H1 (cell line): Measurements from ENCODE around the gene THADA. TPM values are rescaled to one million over a fixed set of nuclear protein-coding genes. Genes with fewer than 3 reads are reported as not detected.

ENCODE experiments used
- CTCF ChIA-PET: fragments of 300-600 bp; sonication (Branson Sonifier 250); formaldehyde crosslinking; loops from one replicate; lab custom pipeline; 2021; ENCODE audit not compliant: partially characterized antibody; lab: Charles Lee
- POLR2A ChIA-PET: fragments of 300-600 bp; sonication (Branson Sonifier 250); formaldehyde crosslinking; loops from one replicate; lab custom pipeline; 2021; ENCODE audit warnings: inconsistent platforms; ENCODE audit not compliant: partially characterized antibody; lab: Charles Lee
- DNase-seq, 2 experiments: peaks; one replicate each; pipeline versions ENCODE4 v3.0.0 to v3.0.0-alpha.2; 2010 to 2022; ENCODE audit warnings: low spot score in 2 of 2, low read depth in 1 of 2, mixed read lengths in 1 of 2
- FAIRE-seq: peaks from 2 replicates; lab custom pipeline; 2011; peaks lifted over from hg19 to GRCh38; lab: Jason Lieb, UNC
- H2AFZ ChIP-seq: 2 replicates; pipeline ENCODE4 v1.8.1; 2012; ENCODE audit warnings: low read length, inconsistent platforms
- H2AK5ac ChIP-seq: 2 replicates; pipeline ENCODE4 v1.6.1; 2013; ENCODE audit warnings: low read depth, low read length
- H2BK120ac ChIP-seq: replicated peaks from 2 replicates; pipeline ENCODE3; 2013; ENCODE audit warnings: low read depth, low read length, inconsistent platforms
- H2BK12ac ChIP-seq: 2 replicates; pipeline ENCODE4 v1.6.1; 2013; ENCODE audit warnings: low read depth, low read length
- H2BK15ac ChIP-seq: 2 replicates; pipeline ENCODE4 v1.6.1; 2013; ENCODE audit warnings: low read length
- H2BK20ac ChIP-seq: 2 replicates; pipeline ENCODE4 v1.6.1; 2013; ENCODE audit warnings: low read length
- H2BK5ac ChIP-seq: 2 replicates; pipeline ENCODE4 v1.6.1; 2013; ENCODE audit warnings: low read depth, low read length
- H3K14ac ChIP-seq: 2 replicates; pipeline ENCODE4 v1.6.1; 2013; ENCODE audit warnings: inconsistent platforms; ENCODE audit not compliant: insufficient read length
- H3K18ac ChIP-seq: 2 replicates; pipeline ENCODE4 v1.6.1; 2013; ENCODE audit warnings: low read length; ENCODE audit errors: extremely low read depth
- H3K23ac ChIP-seq: 2 replicates; pipeline ENCODE4 v1.6.1; 2013; ENCODE audit warnings: inconsistent platforms; ENCODE audit not compliant: insufficient read length
- H3K23me2 ChIP-seq: 2 replicates; pipeline ENCODE4 v1.6.1; 2013; ENCODE audit warnings: low read depth, low read length
- H3K27ac ChIP-seq: 2 replicates; pipeline ENCODE4 v1.6.1; 2011; ENCODE audit warnings: low read depth, low read length, inconsistent platforms
- H3K27me3 ChIP-seq, 4 experiments: replicated peaks in 1 of 4; 1 replicate in 1 of 4; 2 replicates in 3 of 4; pipeline versions ENCODE4 v1.6.1 to v1.8.1; 2011 to 2013; ENCODE audit warnings: low read length in 3 of 4, mild to moderate bottlenecking in 3 of 4, inconsistent platforms in 2 of 4, mixed read lengths in 2 of 4, moderate library complexity in 1 of 4; ENCODE audit not compliant: control insufficient read depth in 3 of 4, insufficient read depth in 3 of 4; ENCODE audit errors: extremely low read depth in 1 of 4
- H3K36me3 ChIP-seq, 4 experiments: 2 replicates each; pipeline versions ENCODE4 v1.6.1 to v1.8.1; 2011 to 2013; ENCODE audit warnings: mild to moderate bottlenecking in 4 of 4, low read length in 3 of 4, moderate library complexity in 2 of 4, control low read depth in 1 of 4, inconsistent platforms in 1 of 4; ENCODE audit not compliant: insufficient read depth in 4 of 4, control insufficient read depth in 2 of 4
- H3K4ac ChIP-seq: replicated peaks from 2 replicates; pipeline ENCODE3; 2013; ENCODE audit warnings: low read length, low read depth, mixed read lengths, inconsistent platforms; ENCODE audit not compliant: insufficient read length
- H3K4me1 ChIP-seq, 4 experiments: replicated peaks in 1 of 4; 1 replicate in 1 of 4; 2 replicates in 3 of 4; pipeline versions ENCODE4 v1.6.1 to v1.8.1; 2011 to 2013; ENCODE audit warnings: low read length in 3 of 4, inconsistent platforms in 2 of 4, mixed read lengths in 1 of 4; ENCODE audit not compliant: insufficient read depth in 4 of 4, control insufficient read depth in 3 of 4
- H3K4me2 ChIP-seq, 2 experiments: 2 replicates each; pipeline versions ENCODE4 v1.6.1 to v1.8.1; 2011 to 2013; ENCODE audit warnings: low read depth in 2 of 2, low read length in 2 of 2, control low read depth in 1 of 2, inconsistent platforms in 1 of 2, mild to moderate bottlenecking in 1 of 2; ENCODE audit not compliant: insufficient read depth in 1 of 2
- H3K4me3 ChIP-seq, 4 experiments: fragments of 200-600, 300-600 bp in 1 of 4; sonication (generic), shearing (Covaris generic), sonication (Bioruptor Twin) in 1 of 4; 2 replicates each; pipeline versions ENCODE4 v1.5.1 to v1.8.1; 2011 to 2016; ENCODE audit warnings: low read length in 4 of 4, low read depth in 3 of 4, control low read depth in 2 of 4, inconsistent platforms in 2 of 4, mild to moderate bottlenecking in 2 of 4, mixed read lengths in 1 of 4, moderate library complexity in 1 of 4; ENCODE audit not compliant: insufficient read depth in 2 of 4; ENCODE audit errors: extremely low read depth in 1 of 4
- H3K56ac ChIP-seq: replicated peaks from 2 replicates; pipeline ENCODE3; 2013; ENCODE audit warnings: low read depth, mild to moderate bottlenecking, mixed read lengths, low read length, inconsistent platforms; ENCODE audit not compliant: insufficient read length
- H3K79me1 ChIP-seq: 2 replicates; pipeline ENCODE4 v1.6.1; 2013; ENCODE audit warnings: low read depth, low read length, control low read depth
- H3K79me2 ChIP-seq, 2 experiments: 2 replicates each; pipeline versions ENCODE4 v1.6.1 to v1.8.1; 2012 to 2013; ENCODE audit warnings: low read length in 2 of 2, mild to moderate bottlenecking in 2 of 2, inconsistent platforms in 1 of 2; ENCODE audit not compliant: insufficient read depth in 2 of 2, control insufficient read depth in 1 of 2
- H3K9ac ChIP-seq, 4 experiments: replicated peaks in 1 of 4; 1 replicate in 1 of 4; 2 replicates in 3 of 4; pipeline versions ENCODE4 v1.6.1 to v1.8.1; 2011 to 2013; ENCODE audit warnings: low read depth in 3 of 4, low read length in 3 of 4, control low read depth in 2 of 4, mild to moderate bottlenecking in 2 of 4, moderate library complexity in 2 of 4, inconsistent platforms in 1 of 4; ENCODE audit errors: extremely low read depth in 1 of 4
- H3K9me3 ChIP-seq, 2 experiments: 2 replicates each; pipeline versions ENCODE4 v1.6.1 to v1.8.1; 2012 to 2013; ENCODE audit warnings: mild to moderate bottlenecking in 2 of 2, moderate library complexity in 2 of 2, control low read depth in 1 of 2, inconsistent platforms in 1 of 2, low read depth in 1 of 2, low read length in 1 of 2, mixed read lengths in 1 of 2; ENCODE audit not compliant: insufficient read depth in 2 of 2
- H4K20me1 ChIP-seq, 2 experiments: replicated peaks in 1 of 2; 2 replicates each; pipeline versions ENCODE3 to v1.8.1; 2011 to 2013; ENCODE audit warnings: inconsistent platforms in 2 of 2, low read length in 2 of 2, mild to moderate bottlenecking in 1 of 2; ENCODE audit not compliant: insufficient read depth in 2 of 2, control insufficient read depth in 1 of 2
- H4K5ac ChIP-seq: 2 replicates; pipeline ENCODE4 v1.6.1; 2013; ENCODE audit warnings: low read length, low read depth, mixed read lengths, inconsistent platforms; ENCODE audit not compliant: insufficient read length
- H4K8ac ChIP-seq: 2 replicates; pipeline ENCODE4 v1.8.0; 2013; ENCODE audit warnings: mild to moderate bottlenecking, moderate library complexity, low read length, inconsistent platforms; ENCODE audit not compliant: insufficient read depth; ENCODE audit errors: extremely low read depth
- H4K91ac ChIP-seq: replicated peaks from 2 replicates; pipeline ENCODE3; 2013; ENCODE audit warnings: low read length, mixed read lengths, inconsistent platforms; ENCODE audit not compliant: insufficient read length
- BCL11A ChIP-seq, 2 experiments: IDR thresholded peaks; one replicate each; pipeline ENCODE4 v1.6.1; 2011; ENCODE audit warnings: low read depth in 2 of 2, low read length in 2 of 2, mild to moderate bottlenecking in 2 of 2
- CEBPB ChIP-seq: IDR thresholded peaks from 2 replicates; pipeline ENCODE4 v1.6.1; 2012; ENCODE audit warnings: low read depth, low read length
- CTBP2 ChIP-seq: IDR thresholded peaks from 2 replicates; pipeline ENCODE4 v1.7.0; 2011; ENCODE audit warnings: borderline replicate concordance, mild to moderate bottlenecking, moderate library complexity, mixed read lengths, low read length; ENCODE audit not compliant: insufficient read depth, insufficient read length
- GTF2F1 ChIP-seq: IDR thresholded peaks from 2 replicates; pipeline ENCODE4 v1.6.1; 2012; ENCODE audit warnings: low read depth, low read length, improper control_type of control experiment, borderline replicate concordance
- JUND ChIP-seq: IDR thresholded peaks from 2 replicates; pipeline ENCODE4 v1.6.1; 2011; ENCODE audit warnings: mild to moderate bottlenecking, improper control_type of control experiment, low read length
- POLR2A ChIP-seq, 2 experiments: IDR thresholded peaks; 1 replicate in 1 of 2; 2 replicates in 1 of 2; pipeline ENCODE4 v1.6.1; 2011; ENCODE audit warnings: low read depth in 2 of 2, low read length in 2 of 2, mild to moderate bottlenecking in 2 of 2; ENCODE audit errors: control extremely low read depth in 1 of 2
- SIN3A ChIP-seq, 2 experiments: IDR thresholded peaks in 1 of 2; conservative IDR thresholded peaks in 1 of 2; 2 replicates each; pipeline ENCODE4 v1.6.1; 2011 to 2012; ENCODE audit warnings: low read length in 2 of 2, improper control_type of control experiment in 1 of 2, low read depth in 1 of 2, mild to moderate bottlenecking in 1 of 2
- SIRT6 ChIP-seq: IDR thresholded peaks from one replicate; pipeline ENCODE4 v1.7.1; 2012; ENCODE audit warnings: low read length, inconsistent platforms
- SP1 ChIP-seq: IDR thresholded peaks from 2 replicates; pipeline ENCODE4 v1.6.1; 2011; ENCODE audit warnings: low read depth, low read length
- WGBS, 2 experiments: shearing (Covaris generic) in 1 of 2; methylation state at CpG; one replicate each; pipeline versions ENCODE4 v1.1.6 to v1.1.7; 2013 to 2015; ENCODE audit warnings: low lambda C conversion rate in 2 of 2, mixed read lengths in 2 of 2, inconsistent platforms in 1 of 2, low coverage in 1 of 2, missing lambda C conversion rate in 1 of 2; ENCODE audit not compliant: insufficient replicate concordance in 2 of 2, insufficient coverage in 1 of 2, insufficient read length in 1 of 2; ENCODE audit errors: extremely low coverage in 1 of 2, missing lambda C conversion rate in 1 of 2; 5-methylcytosine and 5-hydroxymethylcytosine counted together
- polyA plus RNA-seq, 7 experiments: library from polyadenylated mRNA; depleted of rRNA in 3 of 7; stranded (reverse) in 5 of 7; unstranded in 2 of 7; fragments of >200 nt in 5 of 7; fragments of 200-250 nt in 2 of 7; gene quantifications; 1 replicate in 5 of 7; 2 replicates in 1 of 7; 4 replicates in 1 of 7; pipeline versions ENCODE4 v1.2.1 to v1.2.3, GENCODE V29; 2011 to 2013; ENCODE audit warnings: missing spikeins in 2 of 7, mixed read lengths in 2 of 7
- total RNA-seq: library from RNA; stranded (reverse); fragmentation: NEBNext Ultra II Directional; extraction: Animal tissue kit (Norgen Biotek cat#: 25700); gene quantifications from 2 replicates; pipeline ENCODE4 v1.2.1, GENCODE V29; 2021
- TF ChIP-seq, protein P1 (sequence below): IDR thresholded peaks from 2 replicates; pipeline ENCODE4 v1.6.1; 2012; ENCODE audit warnings: low read length, inconsistent platforms
- TF ChIP-seq, protein P2 (sequence below): IDR thresholded peaks from 2 replicates; pipeline ENCODE4 v1.6.1; 2012; ENCODE audit warnings: inconsistent platforms
- TF ChIP-seq, protein P3 (sequence below): IDR thresholded peaks from 2 replicates; pipeline ENCODE4 v1.6.1; 2012; ENCODE audit warnings: inconsistent platforms

THADA gene
- total and polyA plus RNA-seq, 2 of the 8 experiments (the other 6 are each of a cell fraction or from before 2014, with no cell fraction given) = 22.4 to 26.8 TPM

DNA sequence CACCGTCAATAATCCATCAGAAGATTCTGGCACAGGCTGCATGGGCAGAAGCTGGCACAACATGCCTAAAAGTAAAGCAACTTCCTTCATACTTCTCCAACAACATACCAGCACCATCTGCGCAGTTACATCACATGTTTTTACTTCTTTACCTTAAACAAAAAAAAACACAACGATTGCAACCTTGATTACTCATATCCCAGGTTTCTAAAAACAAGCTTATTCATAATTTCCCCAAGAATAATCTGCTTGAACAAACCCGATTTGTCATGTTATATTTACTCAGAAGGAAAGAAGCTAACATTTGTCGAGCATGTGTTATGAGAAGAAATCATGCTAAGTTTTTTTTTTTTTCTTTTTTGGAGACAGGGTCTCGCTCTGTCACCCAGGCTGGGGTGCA, 54.7 kb downstream of the THADA start:
- no peaks in the 10 kb centered on the region for H3K27me3 ChIP-seq
- no peaks in the 10 kb centered on the region for H4K20me1 ChIP-seq
- H4K8ac ChIP-seq = no peak overlapping the region
- no peak overlapping the region for H2BK5ac ChIP-seq
- no peak overlapping the region for H3K56ac ChIP-seq
- H2BK120ac ChIP-seq = no peak overlapping the region
- no peaks in the 10 kb centered on the region for H3K23me2 ChIP-seq
- no peak overlapping the region for H2BK12ac ChIP-seq
- H3K79me1 ChIP-seq = no peaks in the 10 kb centered on the region
- no peak overlapping the region for H2BK15ac ChIP-seq
- no peaks in the 10 kb centered on the region for H3K9me3 ChIP-seq
- H3K27ac ChIP-seq = no peak overlapping the region
- H3K4me2 ChIP-seq = no peak overlapping the region
- H3K4me1 ChIP-seq = no peaks in the 10 kb centered on the region
- no peak overlapping the region for H3K14ac ChIP-seq
- no peak overlapping the region for H3K4ac ChIP-seq
- DNase-seq = no peak
- H2AFZ ChIP-seq = no peak overlapping the region
- H4K91ac ChIP-seq = no peak overlapping the region
- ChIA-PET POLR2A (interaction anchor here (0.6 to 1.3 kb wide), 3 partner anchors 11 to 530 kb away, joined by 3 read pairs; no protein-coding TSS in a partner anchor), CTCF (interaction anchor here (0.5 to 3.1 kb wide), 19 partner anchors 10 to 728 kb away, joined by 3 to 13 read pairs (median 4); no protein-coding TSS in a partner anchor)
- H2BK20ac ChIP-seq = no peak overlapping the region
- no peaks in the 10 kb centered on the region for H3K79me2 ChIP-seq
- no peak overlapping the region for H2AK5ac ChIP-seq
- no peak overlapping the region for H3K4me3 ChIP-seq
- no peak overlapping the region for H3K23ac ChIP-seq
- H4K5ac ChIP-seq = no peak overlapping the region
- H3K36me3 ChIP-seq = peaks cover 0 to 6% (median 4%) of the 10 kb centered on the region in 4 experiments; a peak in 2 of 8 replicates
- 88 to 100% methylated on average over 2 to 6 of the region's 6 CpGs for WGBS, 2 experiments
- no peak overlapping the region for H3K18ac ChIP-seq
- FAIRE-seq = no peak
- no peak overlapping the region for H3K9ac ChIP-seq
- TF ChIP-seq CTBP2 = no peak
- TF ChIP-seq BCL11A (IDR thresholded peaks at IDR 0.05; ENCODE audit: low read depth in 2 of 2, low read length in 2 of 2) = no peak
- TF ChIP-seq GTF2F1 = no peak
- TF ChIP-seq POLR2A (IDR thresholded peaks at IDR 0.05; ENCODE audit: control extremely low read depth in 1 of 2, low read depth in 2 of 2, low read length in 2 of 2) = no peak
- TF ChIP-seq, protein P1, sequence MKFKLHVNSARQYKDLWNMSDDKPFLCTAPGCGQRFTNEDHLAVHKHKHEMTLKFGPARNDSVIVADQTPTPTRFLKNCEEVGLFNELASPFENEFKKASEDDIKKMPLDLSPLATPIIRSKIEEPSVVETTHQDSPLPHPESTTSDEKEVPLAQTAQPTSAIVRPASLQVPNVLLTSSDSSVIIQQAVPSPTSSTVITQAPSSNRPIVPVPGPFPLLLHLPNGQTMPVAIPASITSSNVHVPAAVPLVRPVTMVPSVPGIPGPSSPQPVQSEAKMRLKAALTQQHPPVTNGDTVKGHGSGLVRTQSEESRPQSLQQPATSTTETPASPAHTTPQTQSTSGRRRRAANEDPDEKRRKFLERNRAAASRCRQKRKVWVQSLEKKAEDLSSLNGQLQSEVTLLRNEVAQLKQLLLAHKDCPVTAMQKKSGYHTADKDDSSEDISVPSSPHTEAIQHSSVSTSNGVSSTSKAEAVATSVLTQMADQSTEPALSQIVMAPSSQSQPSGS = no peak
- no peak for TF ChIP-seq SIN3A (conservative IDR thresholded peaks at IDR 0.05 in 1 of 2, IDR thresholded peaks at IDR 0.05 in 1 of 2; ENCODE audit: low read depth in 1 of 2, low read length in 2 of 2)
- no peak for TF ChIP-seq JUND
- TF ChIP-seq SIRT6 = no peak
- TF ChIP-seq, protein P2, sequence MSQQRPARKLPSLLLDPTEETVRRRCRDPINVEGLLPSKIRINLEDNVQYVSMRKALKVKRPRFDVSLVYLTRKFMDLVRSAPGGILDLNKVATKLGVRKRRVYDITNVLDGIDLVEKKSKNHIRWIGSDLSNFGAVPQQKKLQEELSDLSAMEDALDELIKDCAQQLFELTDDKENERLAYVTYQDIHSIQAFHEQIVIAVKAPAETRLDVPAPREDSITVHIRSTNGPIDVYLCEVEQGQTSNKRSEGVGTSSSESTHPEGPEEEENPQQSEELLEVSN = no peak
- no peak for TF ChIP-seq SP1
- TF ChIP-seq CEBPB = no peak
- TF ChIP-seq, protein P3, sequence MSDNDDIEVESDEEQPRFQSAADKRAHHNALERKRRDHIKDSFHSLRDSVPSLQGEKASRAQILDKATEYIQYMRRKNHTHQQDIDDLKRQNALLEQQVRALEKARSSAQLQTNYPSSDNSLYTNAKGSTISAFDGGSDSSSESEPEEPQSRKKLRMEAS = no peak
